Natural killer cell (primary cell): Measurements from ENCODE around the gene UFM1. TPM values are rescaled to one million over a fixed set of nuclear protein-coding genes. Genes with fewer than 3 reads are reported as not detected.

Experiments
- ATAC-seq, 3 donors: fragments of 150-1000 bp in 2 of 3; fragments of 200-7000 bp in 1 of 3; cut with Tn5 transposase; 1 replicate in 1 of 3; 2 replicates in 2 of 3; pipeline ENCODE4 v1.10.0; 2021; ENCODE audit warnings: mild to moderate bottlenecking in 2 of 3, moderate library complexity in 2 of 3
- DNase-seq, 2 donors: peaks; one replicate each; pipeline versions ENCODE4 v3.0.0 to v3.0.0-alpha.2; 2013 to 2021; ENCODE audit warnings: mixed read lengths in 1 of 2
- H3K27ac ChIP-seq: one replicate; pipeline ENCODE4 v1.5.1; 2013; ENCODE audit warnings: mild to moderate bottlenecking, low read length
- H3K27me3 ChIP-seq: one replicate; pipeline ENCODE4 v1.6.1; 2013; ENCODE audit warnings: low read length; ENCODE audit not compliant: control insufficient read depth, insufficient read depth
- H3K36me3 ChIP-seq: one replicate; pipeline ENCODE4 v1.6.1; 2013; ENCODE audit warnings: low read length; ENCODE audit not compliant: control insufficient read depth, insufficient read depth
- H3K4me1 ChIP-seq: one replicate; pipeline ENCODE4 v1.6.1; 2013; ENCODE audit warnings: low read length; ENCODE audit not compliant: control insufficient read depth, insufficient read depth
- H3K4me3 ChIP-seq: one replicate; pipeline ENCODE4 v1.5.1; 2013; ENCODE audit warnings: low read length
- H3K9me3 ChIP-seq: one replicate; pipeline ENCODE4 v1.6.1; 2013; ENCODE audit warnings: low read length; ENCODE audit not compliant: control insufficient read depth, insufficient read depth
- H3K27ac Mint-ChIP-seq, 2 donors: one replicate each; pipeline ENCODE4 v1.8.0; 2022; ENCODE audit warnings: mild to moderate bottlenecking in 2 of 2, mixed read lengths in 2 of 2, moderate library complexity in 1 of 2
- H3K27me3 Mint-ChIP-seq, 2 donors: one replicate each; pipeline ENCODE4 v1.8.0; 2022; ENCODE audit warnings: low read depth in 2 of 2, mixed read lengths in 2 of 2
- H3K36me3 Mint-ChIP-seq: one replicate; pipeline ENCODE4 v1.8.0; 2022; ENCODE audit warnings: mixed read lengths
- H3K4me1 Mint-ChIP-seq, 2 donors: one replicate each; pipeline ENCODE4 v1.8.0; 2022; ENCODE audit warnings: mixed read lengths in 2 of 2
- H3K4me3 Mint-ChIP-seq: one replicate; pipeline ENCODE4 v1.8.0; 2022; ENCODE audit warnings: mild to moderate bottlenecking, moderate library complexity, mixed read lengths
- H3K9me3 Mint-ChIP-seq, 2 donors: one replicate each; pipeline ENCODE4 v1.8.0; 2022; ENCODE audit warnings: mixed read lengths in 2 of 2
- WGBS: methylation state at CpG from one replicate; pipeline ENCODE4 v1.1.7; 2013; ENCODE audit warnings: missing lambda C conversion rate; ENCODE audit not compliant: insufficient coverage; 5-methylcytosine and 5-hydroxymethylcytosine counted together
- intact Hi-C: fragments of 100-400 bp; cut with micrococcal nuclease; formaldehyde crosslinking; loops from one replicate; pipeline ENCODE4 v1.14.2; 2022
- total RNA-seq, 4 donors: library from RNA; stranded (reverse); fragments of 120-200 nt in 1 of 4; gene quantifications; one replicate each; pipeline versions ENCODE4 v1.2.3 to v1.2.4, GENCODE V29; 2013 to 2022
- TF ChIP-seq, protein P1 (sequence below): fragments of 200-600 bp; IDR thresholded peaks from one replicate; pipeline ENCODE4 v1.8.0; 2022; ENCODE audit warnings: antibody characterized with exemption

Gene UFM1
- total RNA-seq, 3 donors from 2014 or later (not counting 1 experiment from before 2014, with no cell fraction given), result 76.3 to 84.3 (median 84.1) TPM

DNA sequence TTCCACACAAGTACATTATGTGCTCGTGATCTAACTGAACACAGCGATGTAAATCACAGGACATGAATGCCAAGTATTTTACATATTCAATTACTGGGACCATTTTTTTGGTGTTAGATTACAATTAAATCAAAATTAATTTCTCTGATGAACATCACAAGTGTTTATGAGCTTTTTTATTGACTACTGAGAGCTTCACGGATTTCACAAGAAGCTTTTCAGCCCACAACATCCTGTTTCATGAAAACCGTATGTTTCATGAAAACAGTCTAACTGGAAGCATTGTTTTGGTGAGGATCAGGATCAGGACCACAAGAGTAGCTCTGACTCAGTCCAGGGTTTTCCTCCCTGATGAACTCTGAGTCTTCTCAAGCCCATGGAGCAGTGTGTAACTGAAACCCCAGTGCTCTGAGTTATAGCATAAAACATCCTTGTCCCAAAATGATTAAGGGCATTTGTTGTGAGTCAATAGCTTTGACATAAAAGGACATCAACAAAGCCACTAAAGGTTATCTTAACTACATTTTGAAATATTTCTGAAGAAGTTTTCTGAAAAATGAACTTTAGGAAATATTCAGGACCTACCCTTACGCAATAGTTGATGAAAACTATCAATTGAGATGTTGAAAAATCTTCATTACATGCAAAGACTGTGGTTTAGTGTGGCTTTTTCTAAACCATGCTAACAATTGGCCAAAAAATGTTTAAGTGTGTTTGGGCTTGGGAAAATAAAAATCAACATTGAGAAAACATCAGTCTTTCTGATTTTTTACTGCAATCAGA lies 49.3 kb downstream of the UFM1 start:
- 0% methylated on average over 2 of the region's 5 CpGs for WGBS
- Mint-ChIP-seq H3K27me3 (no peaks in the 10 kb centered on the region), H3K4me1 (no peaks in the 10 kb centered on the region), H3K36me3 (no peaks in the 10 kb centered on the region), H3K27ac (no peak overlapping the region), H3K9me3 (peaks cover 2 to 4% of the 10 kb centered on the region in 2 donors), H3K4me3 (no peak overlapping the region)
- DNase-seq (no peak), ATAC-seq (no peak)
- Histone ChIP-seq H3K27me3 (no peaks in the 10 kb centered on the region), H3K4me1 (no peaks in the 10 kb centered on the region), H3K4me3 (no peak overlapping the region), H3K36me3 (no peaks in the 10 kb centered on the region), H3K27ac (no peak overlapping the region), H3K9me3 (no peaks in the 10 kb centered on the region)
- TF ChIP-seq, protein P1, sequence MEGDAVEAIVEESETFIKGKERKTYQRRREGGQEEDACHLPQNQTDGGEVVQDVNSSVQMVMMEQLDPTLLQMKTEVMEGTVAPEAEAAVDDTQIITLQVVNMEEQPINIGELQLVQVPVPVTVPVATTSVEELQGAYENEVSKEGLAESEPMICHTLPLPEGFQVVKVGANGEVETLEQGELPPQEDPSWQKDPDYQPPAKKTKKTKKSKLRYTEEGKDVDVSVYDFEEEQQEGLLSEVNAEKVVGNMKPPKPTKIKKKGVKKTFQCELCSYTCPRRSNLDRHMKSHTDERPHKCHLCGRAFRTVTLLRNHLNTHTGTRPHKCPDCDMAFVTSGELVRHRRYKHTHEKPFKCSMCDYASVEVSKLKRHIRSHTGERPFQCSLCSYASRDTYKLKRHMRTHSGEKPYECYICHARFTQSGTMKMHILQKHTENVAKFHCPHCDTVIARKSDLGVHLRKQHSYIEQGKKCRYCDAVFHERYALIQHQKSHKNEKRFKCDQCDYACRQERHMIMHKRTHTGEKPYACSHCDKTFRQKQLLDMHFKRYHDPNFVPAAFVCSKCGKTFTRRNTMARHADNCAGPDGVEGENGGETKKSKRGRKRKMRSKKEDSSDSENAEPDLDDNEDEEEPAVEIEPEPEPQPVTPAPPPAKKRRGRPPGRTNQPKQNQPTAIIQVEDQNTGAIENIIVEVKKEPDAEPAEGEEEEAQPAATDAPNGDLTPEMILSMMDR, result no peak
- intact Hi-C loops, result no loop called here

DNA sequence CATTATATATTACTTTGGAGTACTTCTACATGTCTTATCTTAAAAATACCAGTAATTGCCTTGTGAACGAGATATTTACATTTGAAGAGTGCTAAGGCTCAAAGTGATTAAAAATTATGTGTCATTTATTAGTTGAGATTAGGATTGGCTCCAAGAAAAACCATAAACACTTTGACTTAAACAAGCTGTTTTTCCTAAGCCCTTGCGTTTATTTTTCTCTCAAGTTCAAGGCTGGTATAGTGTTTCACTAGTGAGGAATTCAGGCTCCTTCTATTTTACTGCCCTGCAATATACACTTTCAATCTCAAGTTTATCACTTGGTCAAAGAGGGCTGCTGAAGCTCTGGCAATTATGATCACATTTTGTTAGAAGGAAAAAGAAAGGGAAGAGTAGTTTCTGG lies 49.9 kb downstream of the UFM1 start:
- no peak overlapping the region for H3K4me3 Mint-ChIP-seq

DNA sequence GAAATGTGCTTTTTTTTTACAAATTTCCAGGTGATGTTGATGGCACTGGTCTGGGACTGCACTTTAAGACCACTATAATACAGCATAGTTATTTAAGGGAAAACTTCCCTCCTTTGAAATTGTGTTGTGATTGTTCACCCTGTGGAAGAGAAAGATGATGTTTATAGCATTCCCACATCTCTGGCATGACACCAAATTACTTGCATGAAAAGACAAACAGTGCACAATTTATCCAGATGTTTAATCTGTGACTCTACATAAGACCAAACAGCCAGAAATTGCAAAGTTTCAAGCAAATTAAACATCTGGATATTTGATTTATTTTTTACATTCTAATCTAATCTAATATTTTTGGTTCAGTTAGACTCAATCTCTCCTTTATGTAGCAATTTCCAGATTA lies 51.6 kb downstream of the UFM1 start:
- no peak overlapping the region for H3K4me3 Mint-ChIP-seq
- H3K36me3 Mint-ChIP-seq, result no peaks in the 10 kb centered on the region
- intact Hi-C loops, result no loop called here
- ATAC-seq (no peak), DNase-seq (no peak)
- Histone ChIP-seq H3K4me3 (no peak overlapping the region), H3K27ac (no peak overlapping the region), H3K9me3 (no peaks in the 10 kb centered on the region), H3K27me3 (no peaks in the 10 kb centered on the region), H3K36me3 (no peaks in the 10 kb centered on the region), H3K4me1 (no peaks in the 10 kb centered on the region)
- peaks cover 5 to 7% of the 10 kb centered on the region in 2 donors for H3K9me3 Mint-ChIP-seq
- TF ChIP-seq, protein P1, result no peak
- no peaks in the 10 kb centered on the region for H3K27me3 Mint-ChIP-seq
- H3K27ac Mint-ChIP-seq, result no peak overlapping the region
- H3K4me1 Mint-ChIP-seq, result no peaks in the 10 kb centered on the region

More for the DNA sequence above, 49.9 kb downstream of the UFM1 start:
- TF ChIP-seq, protein P1, result no peak
- Mint-ChIP-seq H3K27ac (no peak overlapping the region), H3K27me3 (no peaks in the 10 kb centered on the region), H3K9me3 (peaks cover 2 to 4% of the 10 kb centered on the region in 2 donors), H3K36me3 (no peaks in the 10 kb centered on the region), H3K4me1 (no peaks in the 10 kb centered on the region)
- Histone ChIP-seq H3K27me3 (no peaks in the 10 kb centered on the region), H3K4me1 (no peaks in the 10 kb centered on the region), H3K27ac (no peak overlapping the region), H3K36me3 (no peaks in the 10 kb centered on the region), H3K9me3 (no peaks in the 10 kb centered on the region), H3K4me3 (no peak overlapping the region)
- DNase-seq, result no peak
- WGBS, result no CpG with 5 or more reads among the region's 2 CpGs
- no peak for ATAC-seq
- intact Hi-C loops, result no loop called here

DNA sequence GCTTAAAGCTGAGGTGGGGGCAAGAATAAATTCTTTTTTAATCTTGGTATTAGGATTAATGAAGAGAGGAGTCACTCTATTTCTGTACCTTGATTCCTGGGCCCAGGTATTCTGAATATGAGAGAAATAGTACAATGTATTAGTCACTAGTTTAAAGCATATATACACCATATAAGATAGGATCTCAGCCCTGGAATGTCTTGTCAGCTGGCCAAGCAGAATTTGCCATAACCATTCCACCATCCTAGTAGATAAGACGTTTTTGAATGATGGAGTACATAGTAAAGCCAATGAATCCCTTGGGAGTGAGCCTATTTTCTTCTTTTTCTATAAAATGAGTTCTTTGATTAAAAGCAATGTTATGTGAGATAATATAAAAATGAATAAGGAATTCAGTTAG lies 55.6 kb downstream of the UFM1 start:
- Mint-ChIP-seq H3K36me3 (no peaks in the 10 kb centered on the region), H3K27me3 (no peaks in the 10 kb centered on the region), H3K27ac (no peak overlapping the region), H3K4me1 (no peaks in the 10 kb centered on the region), H3K9me3 (peaks cover 5% of the 10 kb centered on the region in 2 donors), H3K4me3 (no peak overlapping the region)
- Histone ChIP-seq H3K4me3 (no peak overlapping the region), H3K4me1 (no peaks in the 10 kb centered on the region), H3K36me3 (no peaks in the 10 kb centered on the region), H3K27me3 (no peaks in the 10 kb centered on the region), H3K9me3 (no peaks in the 10 kb centered on the region), H3K27ac (no peak overlapping the region)
- WGBS, result no CpG with 5 or more reads among the region's 1 CpG
- DNase-seq (no peak), ATAC-seq (no peak)
- intact Hi-C loops, result no loop called here
- TF ChIP-seq, protein P1, result no peak
